ENCODE measurements around the gene SLC25A33. TPM values are rescaled to one million over a fixed set of nuclear protein-coding genes. Genes with fewer than 3 reads are reported as not detected.

SLC25A33 gene
- total RNA-seq, 1 experiment from 2014 or later: 11.8 TPM

DNA sequence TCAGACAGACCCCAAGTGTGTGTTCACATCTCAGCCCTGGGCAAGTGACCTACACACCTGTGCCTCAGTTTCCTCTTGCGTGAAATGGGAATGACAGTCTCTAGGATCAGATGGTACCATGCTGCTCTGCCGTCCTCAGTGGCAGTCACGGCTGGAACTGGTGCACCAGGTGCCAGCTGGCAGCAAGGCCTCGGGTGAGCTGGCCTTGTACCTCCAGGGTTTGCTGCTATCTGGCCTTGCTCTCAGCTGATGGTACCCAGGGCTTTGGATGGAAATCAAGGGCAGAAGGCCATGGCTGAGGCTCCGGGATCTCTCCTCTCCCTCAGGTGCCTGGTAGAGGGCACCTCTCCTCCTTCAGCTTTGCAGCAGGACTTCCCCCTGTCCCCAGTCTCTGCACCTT, 70.7 kb downstream of the SLC25A33 start:
- Histone ChIP-seq H3K4me1 (ENCODE audit: insufficient read depth, low read length) (no peaks in the 10 kb centered on the region), H2AFZ (ENCODE audit: low read length) (no peak overlapping the region), H3K9ac (ENCODE audit: low read length) (no peak overlapping the region), H3K36me3 (ENCODE audit: low read depth, low read length) (peaks cover 3% of the 10 kb centered on the region; the same call in 1 of the 2 replicates), H3K27ac (ENCODE audit: low read length) (no peak overlapping the region), H3K79me2 (ENCODE audit: low read length) (no peaks in the 10 kb centered on the region), H3K27me3 (ENCODE audit: low read length) (no peaks in the 10 kb centered on the region), H3F3A (ENCODE audit: low read length, unreplicated experiment) (no peaks in the 10 kb centered on the region), H3K4me2 (ENCODE audit: low read length) (no peak overlapping the region), H3K9me2 (replicated peaks; ENCODE audit: low read length) (no peaks in the 10 kb centered on the region), H4K20me1 (ENCODE audit: low read length) (no peaks in the 10 kb centered on the region), H3K9me3 (ENCODE audit: low read length) (no peaks in the 10 kb centered on the region), H3K4me3 (ENCODE audit: low read length) (no peak overlapping the region)
- TF ChIP-seq EZH2phosphoT487 (IDR thresholded peaks at IDR 0.05; ENCODE audit: borderline replicate concordance, low read length): no peak
- no peak for TF ChIP-seq EZH2 (IDR thresholded peaks at IDR 0.05; ENCODE audit: low read length, unreplicated experiment)
- TF ChIP-seq, protein P1, sequence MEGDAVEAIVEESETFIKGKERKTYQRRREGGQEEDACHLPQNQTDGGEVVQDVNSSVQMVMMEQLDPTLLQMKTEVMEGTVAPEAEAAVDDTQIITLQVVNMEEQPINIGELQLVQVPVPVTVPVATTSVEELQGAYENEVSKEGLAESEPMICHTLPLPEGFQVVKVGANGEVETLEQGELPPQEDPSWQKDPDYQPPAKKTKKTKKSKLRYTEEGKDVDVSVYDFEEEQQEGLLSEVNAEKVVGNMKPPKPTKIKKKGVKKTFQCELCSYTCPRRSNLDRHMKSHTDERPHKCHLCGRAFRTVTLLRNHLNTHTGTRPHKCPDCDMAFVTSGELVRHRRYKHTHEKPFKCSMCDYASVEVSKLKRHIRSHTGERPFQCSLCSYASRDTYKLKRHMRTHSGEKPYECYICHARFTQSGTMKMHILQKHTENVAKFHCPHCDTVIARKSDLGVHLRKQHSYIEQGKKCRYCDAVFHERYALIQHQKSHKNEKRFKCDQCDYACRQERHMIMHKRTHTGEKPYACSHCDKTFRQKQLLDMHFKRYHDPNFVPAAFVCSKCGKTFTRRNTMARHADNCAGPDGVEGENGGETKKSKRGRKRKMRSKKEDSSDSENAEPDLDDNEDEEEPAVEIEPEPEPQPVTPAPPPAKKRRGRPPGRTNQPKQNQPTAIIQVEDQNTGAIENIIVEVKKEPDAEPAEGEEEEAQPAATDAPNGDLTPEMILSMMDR (conservative IDR thresholded peaks at IDR 0.05; ENCODE audit: low read depth, low read length): no peak
- ChIA-PET POLR2A (ENCODE audit: unreplicated experiment) (no interaction called here), CTCF (no interaction called here)
- intact Hi-C loops (cut with micrococcal nuclease): no loop called here
- DNase-seq (no peak), ATAC-seq (no peak)
- no TSS peak for BruUV-seq (replicated peaks)

DNA sequence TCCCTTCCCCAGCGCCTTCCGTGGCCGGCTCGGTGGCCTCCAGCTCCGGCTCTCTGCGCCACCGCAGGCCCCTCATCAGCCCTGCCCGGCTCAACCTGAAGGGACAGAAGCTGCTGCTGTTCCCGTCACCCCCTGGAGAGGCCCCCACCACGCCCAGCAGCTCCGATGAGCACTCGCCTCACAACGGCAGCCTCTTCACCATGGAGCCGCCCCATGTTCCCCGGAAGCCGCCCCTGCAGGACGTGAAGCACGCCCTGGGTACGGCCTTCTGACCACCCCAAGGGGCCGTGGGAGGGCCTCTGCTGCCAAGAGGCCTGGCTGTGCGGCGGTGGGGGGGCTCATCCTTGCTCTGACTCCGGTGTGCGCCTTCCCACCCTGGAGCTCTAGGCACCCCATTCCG, 71.3 kb downstream of the SLC25A33 start:
- CTCF ChIA-PET: interaction anchor here (0.6 kb wide), 1 partner anchor 212 kb away, joined by 3 read pairs; no protein-coding TSS in a partner anchor

DNA sequence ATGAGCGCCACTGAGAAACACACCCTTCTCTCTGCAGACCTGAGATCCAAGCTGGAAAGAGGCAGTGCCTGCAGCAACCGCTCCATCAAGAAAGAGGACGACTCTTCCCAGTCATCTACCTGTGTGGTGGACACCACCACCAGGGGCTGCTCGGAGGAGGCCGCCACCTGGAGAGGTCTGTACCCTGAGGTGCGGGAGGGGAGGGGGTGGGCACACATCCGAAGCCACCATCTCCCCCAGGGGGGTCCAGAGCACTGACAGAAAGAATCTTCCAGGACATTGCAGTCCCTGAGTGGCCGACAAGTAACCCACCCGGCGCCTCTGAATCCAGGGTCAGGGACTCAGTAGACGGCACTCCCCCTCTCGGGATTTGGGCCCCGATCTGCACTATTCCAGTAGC, 72.5 kb downstream of the SLC25A33 start:
- peaks cover 3% of the 10 kb centered on the region; the same call in 1 of the 2 replicates for H3K36me3 ChIP-seq (ENCODE audit: low read depth, low read length)
- intact Hi-C loops (cut with micrococcal nuclease): no loop called here

More for the DNA sequence above, 71.3 kb downstream of the SLC25A33 start:
- H3K4me3 ChIP-seq (ENCODE audit: low read length): no peak overlapping the region
- no peaks in the 10 kb centered on the region for H3K9me3 ChIP-seq (ENCODE audit: low read length)
- H3K4me2 ChIP-seq (ENCODE audit: low read length): no peak overlapping the region
- H3K79me2 ChIP-seq (ENCODE audit: low read length): no peaks in the 10 kb centered on the region
- no peak overlapping the region for H3K9ac ChIP-seq (ENCODE audit: low read length)
- H3K27ac ChIP-seq (ENCODE audit: low read length): no peak overlapping the region
- intact Hi-C loops (cut with micrococcal nuclease): no loop called here
- peaks cover 3% of the 10 kb centered on the region; the same call in 1 of the 2 replicates for H3K36me3 ChIP-seq (ENCODE audit: low read depth, low read length)
- TF ChIP-seq, protein P1 (conservative IDR thresholded peaks at IDR 0.05; ENCODE audit: low read depth, low read length): no peak
- TF ChIP-seq EZH2phosphoT487 (IDR thresholded peaks at IDR 0.05; ENCODE audit: borderline replicate concordance, low read length): no peak
- TF ChIP-seq EZH2 (IDR thresholded peaks at IDR 0.05; ENCODE audit: low read length, unreplicated experiment): no peak
- no peak for DNase-seq
- H3K27me3 ChIP-seq (ENCODE audit: low read length): no peaks in the 10 kb centered on the region
- H4K20me1 ChIP-seq (ENCODE audit: low read length): no peaks in the 10 kb centered on the region
- POLR2A ChIA-PET (ENCODE audit: unreplicated experiment): no interaction called here
- no peak for ATAC-seq
- no peaks in the 10 kb centered on the region for H3F3A ChIP-seq (ENCODE audit: low read length, unreplicated experiment)
- no peaks in the 10 kb centered on the region for H3K9me2 ChIP-seq (replicated peaks; ENCODE audit: low read length)
- BruUV-seq (replicated peaks): no TSS peak
- no peak overlapping the region for H2AFZ ChIP-seq (ENCODE audit: low read length)
- no peaks in the 10 kb centered on the region for H3K4me1 ChIP-seq (ENCODE audit: insufficient read depth, low read length)

More for the DNA sequence above, 72.5 kb downstream of the SLC25A33 start:
- H3K79me2 ChIP-seq (ENCODE audit: low read length): no peaks in the 10 kb centered on the region
- H3K4me2 ChIP-seq (ENCODE audit: low read length): no peak overlapping the region
- TF ChIP-seq EZH2phosphoT487 (IDR thresholded peaks at IDR 0.05; ENCODE audit: borderline replicate concordance, low read length): no peak
- no peak for TF ChIP-seq EZH2 (IDR thresholded peaks at IDR 0.05; ENCODE audit: low read length, unreplicated experiment)
- H3K9ac ChIP-seq (ENCODE audit: low read length): no peak overlapping the region
- H2AFZ ChIP-seq (ENCODE audit: low read length): no peak overlapping the region
- CTCF ChIA-PET: no interaction called here
- no peak for DNase-seq
- no peaks in the 10 kb centered on the region for H3K9me2 ChIP-seq (replicated peaks; ENCODE audit: low read length)
- no peak for ATAC-seq
- no peaks in the 10 kb centered on the region for H4K20me1 ChIP-seq (ENCODE audit: low read length)
- H3K9me3 ChIP-seq (ENCODE audit: low read length): no peaks in the 10 kb centered on the region
- H3K27me3 ChIP-seq (ENCODE audit: low read length): no peaks in the 10 kb centered on the region
- no peak overlapping the region for H3K27ac ChIP-seq (ENCODE audit: low read length)
- POLR2A ChIA-PET (ENCODE audit: unreplicated experiment): no interaction called here
- no peaks in the 10 kb centered on the region for H3K4me1 ChIP-seq (ENCODE audit: insufficient read depth, low read length)
- H3K4me3 ChIP-seq (ENCODE audit: low read length): no peak overlapping the region
- BruUV-seq (replicated peaks): no TSS peak
- no peaks in the 10 kb centered on the region for H3F3A ChIP-seq (ENCODE audit: low read length, unreplicated experiment)

Measured in PC-3 (cell line).